ENCODE results near the gene CACNA1G. TPM values are rescaled to one million over a fixed set of nuclear protein-coding genes. Genes with fewer than 3 reads are reported as not detected.

CACNA1G gene
- total RNA-seq, 2 experiments from 2014 or later, result 0.13 TPM; not detected in 1

DNA sequence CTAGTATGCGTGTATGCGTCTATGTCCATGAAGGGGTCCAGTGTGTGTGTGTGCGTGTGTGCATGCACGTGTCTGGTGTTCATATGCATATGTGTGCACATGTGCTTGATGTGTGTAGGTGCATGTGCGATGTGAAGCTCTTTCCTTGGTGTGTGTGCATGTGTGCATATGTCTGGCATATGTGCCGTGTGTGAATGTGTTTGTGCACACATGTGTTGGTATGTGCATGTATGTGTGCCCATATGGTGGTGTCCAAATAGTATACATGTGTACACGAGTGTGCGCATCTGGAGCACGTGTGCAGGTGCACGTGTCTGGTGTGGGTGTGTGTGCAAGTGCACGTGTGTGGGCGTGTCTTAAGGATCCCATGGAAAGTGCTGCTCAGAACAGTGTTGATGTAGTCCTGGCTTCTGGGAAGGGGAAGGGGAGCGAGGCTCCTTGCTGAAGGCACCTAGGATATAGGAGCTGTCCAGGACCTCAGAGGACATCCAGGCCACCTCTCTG, 17.0 kb downstream of the CACNA1G start:
- POLR2A ChIA-PET, result no interaction called here
- intact Hi-C loops (cut with micrococcal nuclease), result no loop called here

GRCh38 chr17:50578173-50578572, 17.7 kb downstream of the CACNA1G start:
- intact Hi-C loops (cut with micrococcal nuclease), result no loop called here
- TF ChIP-seq CTCF (IDR thresholded peaks at IDR 0.05), result no peak
- Mint-ChIP-seq H3K4me1 (ENCODE audit: low read depth) (no peaks in the 10 kb centered on the region), H3K4me3 (no peak overlapping the region), H3K27me3 (no peaks in the 10 kb centered on the region), H3K36me3 (ENCODE audit: low read depth) (no peaks in the 10 kb centered on the region), H3K27ac (no peak overlapping the region), H3K9me3 (no peaks in the 10 kb centered on the region)
- no peak for ATAC-seq
- DNase-seq, result no peak
- POLR2A ChIA-PET, result no interaction called here
- CTCF ChIA-PET, result no interaction called here

More for the DNA sequence above, 17.0 kb downstream of the CACNA1G start:
- CTCF ChIA-PET, result no interaction called here
- H3K27ac Mint-ChIP-seq, result no peak overlapping the region
- no peak for DNase-seq
- TF ChIP-seq CTCF (IDR thresholded peaks at IDR 0.05), result no peak
- no peaks in the 10 kb centered on the region for H3K36me3 Mint-ChIP-seq (ENCODE audit: low read depth)
- no peaks in the 10 kb centered on the region for H3K27me3 Mint-ChIP-seq
- no peaks in the 10 kb centered on the region for H3K9me3 Mint-ChIP-seq
- no peak overlapping the region for H3K4me3 Mint-ChIP-seq
- no peaks in the 10 kb centered on the region for H3K4me1 Mint-ChIP-seq (ENCODE audit: low read depth)
- ATAC-seq, result no peak

GRCh38 chr17:50579399-50579798, 18.9 kb downstream of the CACNA1G start:
- POLR2A ChIA-PET, result no interaction called here
- Mint-ChIP-seq H3K4me1 (ENCODE audit: low read depth) (no peaks in the 10 kb centered on the region), H3K36me3 (ENCODE audit: low read depth) (no peaks in the 10 kb centered on the region), H3K4me3 (no peak overlapping the region), H3K9me3 (no peaks in the 10 kb centered on the region), H3K27ac (no peak overlapping the region), H3K27me3 (peaks cover 1% of the 10 kb centered on the region)
- no peak for TF ChIP-seq CTCF (IDR thresholded peaks at IDR 0.05)
- intact Hi-C loops (cut with micrococcal nuclease), result no loop called here
- CTCF ChIA-PET, result no interaction called here
- ATAC-seq (no peak), DNase-seq (no peak)

GRCh38 chr17:50580646-50581045, 20.1 kb downstream of the CACNA1G start:
- DNase-seq (no peak), ATAC-seq (no peak)
- Mint-ChIP-seq H3K4me3 (no peak overlapping the region), H3K9me3 (no peaks in the 10 kb centered on the region), H3K27ac (no peak overlapping the region), H3K36me3 (ENCODE audit: low read depth) (no peaks in the 10 kb centered on the region), H3K4me1 (ENCODE audit: low read depth) (no peaks in the 10 kb centered on the region), H3K27me3 (peaks cover 1% of the 10 kb centered on the region)
- ChIA-PET CTCF (no interaction called here), POLR2A (no interaction called here)
- no peak for TF ChIP-seq CTCF (IDR thresholded peaks at IDR 0.05)
- intact Hi-C loops (cut with micrococcal nuclease), result no loop called here

DNA sequence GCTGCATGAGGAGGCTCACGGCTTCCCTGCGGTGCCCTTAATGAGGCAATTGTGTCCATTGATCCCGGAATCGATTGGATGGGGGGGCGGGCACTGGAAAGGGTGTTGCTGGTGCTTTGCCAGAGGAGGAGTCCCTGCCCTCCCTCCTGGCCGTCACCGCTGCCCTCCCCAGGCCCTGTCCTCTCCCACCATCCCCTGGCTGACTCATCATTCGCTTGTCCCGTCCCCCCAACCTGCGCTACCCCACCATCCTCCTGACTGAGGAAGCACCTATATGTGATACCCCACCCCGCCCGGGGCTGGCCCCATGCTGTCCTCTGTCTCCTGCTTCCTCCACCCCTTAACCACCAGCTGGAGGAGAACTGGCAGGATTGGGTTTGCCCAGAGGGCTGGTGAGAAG, 20.8 kb downstream of the CACNA1G start:
- DNase-seq (no peak), ATAC-seq (no peak)
- no peak overlapping the region for H3K4me3 Mint-ChIP-seq
- no peaks in the 10 kb centered on the region for H3K4me1 Mint-ChIP-seq (ENCODE audit: low read depth)
- intact Hi-C loops (cut with micrococcal nuclease), result no loop called here
- no peaks in the 10 kb centered on the region for H3K9me3 Mint-ChIP-seq
- no peak for TF ChIP-seq CTCF (IDR thresholded peaks at IDR 0.05)
- no peaks in the 10 kb centered on the region for H3K36me3 Mint-ChIP-seq (ENCODE audit: low read depth)
- POLR2A ChIA-PET, result no interaction called here
- CTCF ChIA-PET, result no interaction called here
- no peak overlapping the region for H3K27ac Mint-ChIP-seq
- H3K27me3 Mint-ChIP-seq, result peaks cover 1% of the 10 kb centered on the region

All from activated CD8-positive, alpha-beta T cell treated with anti-CD3 and anti-CD28 coated beads for 36 hours (primary cell).